ENCODE measurements around the gene TPPP.

DNA sequence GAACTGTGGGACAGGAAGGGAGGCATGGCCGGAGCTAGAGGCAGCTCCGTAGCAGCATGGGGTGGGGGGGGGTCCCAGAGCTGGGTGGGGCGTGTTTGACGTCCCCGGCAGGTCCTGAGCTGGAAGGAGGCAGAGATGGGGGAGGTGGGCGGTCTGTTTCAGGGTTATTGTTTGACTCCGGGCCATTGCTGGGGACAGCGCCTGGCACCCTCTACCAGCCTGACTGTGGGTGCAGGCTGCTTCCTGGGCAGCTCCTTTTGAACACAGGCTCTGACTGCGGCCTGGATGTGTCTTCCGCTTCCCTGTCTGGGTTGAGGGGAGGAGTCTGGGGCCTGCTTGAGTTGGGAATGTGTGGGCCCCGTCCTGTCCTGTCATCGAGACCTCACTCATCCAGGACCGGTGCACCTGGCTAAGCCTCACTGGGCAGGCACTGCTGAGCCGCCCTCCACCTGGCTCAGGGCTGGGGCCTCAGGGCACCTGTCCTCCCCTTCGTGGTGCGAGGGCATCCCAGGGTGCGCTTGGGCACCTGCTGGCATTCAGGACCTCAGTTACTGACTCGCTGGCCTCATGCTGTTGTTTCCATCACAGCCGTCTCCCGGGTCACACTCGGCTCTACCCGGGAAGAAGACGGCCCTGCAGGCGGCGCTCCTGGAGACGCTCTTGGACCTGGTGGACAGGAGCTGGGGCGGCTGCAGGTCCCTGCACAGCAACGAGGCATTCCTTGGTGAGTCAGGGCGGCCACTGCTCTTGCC lies 54.5 kb downstream of the TPPP start:
- TF ChIP-seq POLR2A (IDR thresholded peaks at IDR 0.05) (no peak), CTCF (IDR thresholded peaks at IDR 0.05) (no peak)
